Measurements from ENCODE around the gene KCNMA1.

DNA sequence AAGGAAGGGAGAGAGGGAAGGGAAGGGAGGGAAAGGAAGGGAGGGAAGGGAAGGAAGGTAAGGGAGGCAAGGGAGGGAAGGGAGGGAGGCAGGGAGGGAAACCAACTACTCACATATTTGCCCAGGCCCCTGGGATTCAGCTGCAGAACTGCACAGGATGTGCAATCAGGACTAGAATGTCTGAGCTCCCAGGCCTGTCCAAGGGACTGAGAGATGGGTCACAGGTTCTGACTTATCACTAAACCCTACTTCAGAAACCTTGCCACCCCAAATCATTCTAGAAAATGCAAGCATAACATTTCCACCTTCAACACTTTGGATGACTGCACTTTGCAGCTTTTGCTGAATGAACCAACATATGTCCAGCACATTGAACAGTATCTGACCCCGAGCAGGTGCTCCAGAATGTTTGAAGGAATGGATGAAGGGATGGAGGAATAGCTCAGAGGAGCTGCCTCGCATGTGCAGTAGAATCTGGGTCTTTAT, 245.3 kb downstream of the KCNMA1 start:
- TF ChIP-seq CTCF (IDR thresholded peaks at IDR 0.05) (no peak), POLR2AphosphoS5 (IDR thresholded peaks at IDR 0.05) (no peak)
